ENCODE results near the gene NOTO. TPM values are rescaled to one million over a fixed set of nuclear protein-coding genes. Genes with fewer than 3 reads are reported as not detected.

The NOTO gene
- total RNA-seq, 1 donor from 2014 or later: not detected

DNA sequence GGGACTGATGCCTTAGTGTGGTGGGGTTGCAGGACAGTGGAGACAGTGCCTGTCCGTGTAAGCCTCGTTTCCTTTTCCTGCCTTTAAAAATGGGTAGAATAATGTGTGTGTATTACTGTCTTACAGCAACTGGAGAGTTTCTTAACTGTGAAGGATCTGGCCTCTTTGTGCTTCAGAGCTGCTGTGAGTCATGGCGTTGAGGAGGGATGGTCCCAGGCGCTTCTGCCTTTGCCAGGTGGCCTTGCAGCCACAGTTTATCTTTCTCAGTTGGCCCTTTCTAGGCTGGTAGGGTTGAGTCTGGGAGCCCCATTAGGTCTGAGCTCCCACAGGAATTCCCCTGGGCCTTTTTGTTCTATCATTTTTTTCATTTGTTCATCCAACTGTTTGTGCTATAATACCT lies 21.4 kb downstream of the NOTO start:
- no peaks in the 10 kb centered on the region for H3K4me1 ChIP-seq
- DNase-seq (ENCODE audit: low spot score): no peak
- no peak overlapping the region for H3K4me3 ChIP-seq
- H4K20me1 ChIP-seq (ENCODE audit: low read depth): no peaks in the 10 kb centered on the region
- no peaks in the 10 kb centered on the region for H3K9me3 ChIP-seq (ENCODE audit: low read depth)
- H3K27ac ChIP-seq: no peak overlapping the region
- H3K9me3 Mint-ChIP-seq: no peaks in the 10 kb centered on the region
- H3K4me2 ChIP-seq: no peak overlapping the region
- no peaks in the 10 kb centered on the region for H3K36me3 ChIP-seq
- no peak overlapping the region for H3K4me3 Mint-ChIP-seq
- no peak overlapping the region for H2AFZ ChIP-seq (replicated peaks)
- no peaks in the 10 kb centered on the region for H3K27me3 ChIP-seq
- peaks cover 3% of the 10 kb centered on the region for H3K79me2 ChIP-seq (ENCODE audit: low read depth)
- H3K36me3 Mint-ChIP-seq: peaks cover 12% of the 10 kb centered on the region
- H3K9ac ChIP-seq: no peak overlapping the region
- peaks cover 5% of the 10 kb centered on the region for H3K27me3 Mint-ChIP-seq (ENCODE audit: insufficient read depth, low read depth)
- TF ChIP-seq EZH2 (IDR thresholded peaks at IDR 0.05) (no peak), EZH2phosphoT487 (IDR thresholded peaks at IDR 0.05) (no peak)
- TF ChIP-seq, protein P1, sequence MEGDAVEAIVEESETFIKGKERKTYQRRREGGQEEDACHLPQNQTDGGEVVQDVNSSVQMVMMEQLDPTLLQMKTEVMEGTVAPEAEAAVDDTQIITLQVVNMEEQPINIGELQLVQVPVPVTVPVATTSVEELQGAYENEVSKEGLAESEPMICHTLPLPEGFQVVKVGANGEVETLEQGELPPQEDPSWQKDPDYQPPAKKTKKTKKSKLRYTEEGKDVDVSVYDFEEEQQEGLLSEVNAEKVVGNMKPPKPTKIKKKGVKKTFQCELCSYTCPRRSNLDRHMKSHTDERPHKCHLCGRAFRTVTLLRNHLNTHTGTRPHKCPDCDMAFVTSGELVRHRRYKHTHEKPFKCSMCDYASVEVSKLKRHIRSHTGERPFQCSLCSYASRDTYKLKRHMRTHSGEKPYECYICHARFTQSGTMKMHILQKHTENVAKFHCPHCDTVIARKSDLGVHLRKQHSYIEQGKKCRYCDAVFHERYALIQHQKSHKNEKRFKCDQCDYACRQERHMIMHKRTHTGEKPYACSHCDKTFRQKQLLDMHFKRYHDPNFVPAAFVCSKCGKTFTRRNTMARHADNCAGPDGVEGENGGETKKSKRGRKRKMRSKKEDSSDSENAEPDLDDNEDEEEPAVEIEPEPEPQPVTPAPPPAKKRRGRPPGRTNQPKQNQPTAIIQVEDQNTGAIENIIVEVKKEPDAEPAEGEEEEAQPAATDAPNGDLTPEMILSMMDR (IDR thresholded peaks at IDR 0.05): no peak
- no peaks in the 10 kb centered on the region for H3F3A ChIP-seq (ENCODE audit: low read depth)
- H3K27ac Mint-ChIP-seq: no peak overlapping the region
- H3K4me1 Mint-ChIP-seq: peaks cover 3% of the 10 kb centered on the region

DNA sequence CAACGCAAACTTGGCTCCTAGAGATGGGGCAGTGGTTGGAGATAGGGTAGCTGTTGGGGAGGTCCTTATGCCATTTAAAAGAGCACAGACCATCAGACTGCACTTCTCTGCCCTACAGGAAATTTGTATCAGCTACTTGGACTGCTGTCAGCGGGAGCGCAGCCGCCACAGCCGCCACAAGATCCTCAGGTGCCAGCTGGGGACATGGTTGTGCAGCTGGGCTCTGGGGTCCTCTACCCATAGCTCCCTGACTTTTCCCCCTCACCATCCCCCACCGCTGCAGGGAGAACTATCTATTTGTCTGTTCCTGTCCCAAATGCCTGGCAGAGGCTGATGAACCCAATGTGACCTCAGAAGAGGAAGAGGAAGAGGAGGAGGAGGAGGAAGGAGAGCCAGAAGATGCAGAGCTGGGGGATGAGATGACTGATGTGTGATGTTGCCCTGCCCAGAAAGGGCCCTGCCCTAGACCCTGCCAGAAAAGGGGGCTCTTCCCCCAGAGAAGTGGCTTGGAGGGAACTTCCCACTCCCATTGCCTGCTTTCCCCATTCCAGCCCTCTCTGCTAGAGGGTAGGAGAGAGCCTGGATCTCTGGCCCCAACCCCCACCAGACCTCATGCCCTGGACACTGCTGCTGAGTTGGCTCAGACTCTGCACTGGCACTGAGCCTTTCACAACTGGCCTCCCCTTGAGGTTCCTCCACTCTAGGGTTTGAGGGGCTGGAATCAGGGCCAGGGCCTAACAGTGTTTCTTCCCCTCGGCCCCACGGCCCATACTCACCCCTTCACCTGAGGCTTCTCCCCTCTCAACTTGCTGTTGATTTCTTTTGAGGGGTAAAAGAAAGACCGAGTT lies 23.4 kb downstream of the NOTO start:
- Histone ChIP-seq H3K4me1 (no peaks in the 10 kb centered on the region), H3K27me3 (no peaks in the 10 kb centered on the region), H4K20me1 (ENCODE audit: low read depth) (no peaks in the 10 kb centered on the region), H3K4me3 (no peak overlapping the region), H3K9ac (no peak overlapping the region), H3K27ac (no peak overlapping the region), H2AFZ (replicated peaks) (no peak overlapping the region), H3K4me2 (no peak overlapping the region), H3K9me3 (ENCODE audit: low read depth) (no peaks in the 10 kb centered on the region), H3K79me2 (ENCODE audit: low read depth) (no peaks in the 10 kb centered on the region), H3K36me3 (no peaks in the 10 kb centered on the region), H3F3A (ENCODE audit: low read depth) (no peaks in the 10 kb centered on the region)
- TF ChIP-seq EZH2 (IDR thresholded peaks at IDR 0.05): no peak
- no peak for DNase-seq (ENCODE audit: low spot score)
- Mint-ChIP-seq H3K4me1 (no peaks in the 10 kb centered on the region), H3K27me3 (ENCODE audit: insufficient read depth, low read depth) (peaks cover 3% of the 10 kb centered on the region), H3K36me3 (peaks cover 12% of the 10 kb centered on the region), H3K27ac (no peak overlapping the region), H3K9me3 (no peaks in the 10 kb centered on the region), H3K4me3 (no peak overlapping the region)

GRCh38 chr2:73227086-73227485 lies 24.7 kb downstream of the NOTO start:
- no peak for DNase-seq (ENCODE audit: low spot score)
- Histone ChIP-seq H3K27me3 (no peaks in the 10 kb centered on the region), H3K4me3 (no peak overlapping the region), H3K79me2 (ENCODE audit: low read depth) (no peaks in the 10 kb centered on the region), H3K9ac (no peak overlapping the region), H3F3A (ENCODE audit: low read depth) (no peaks in the 10 kb centered on the region), H3K4me2 (no peak overlapping the region), H4K20me1 (ENCODE audit: low read depth) (no peaks in the 10 kb centered on the region), H3K9me3 (ENCODE audit: low read depth) (no peaks in the 10 kb centered on the region), H2AFZ (replicated peaks) (no peak overlapping the region), H3K27ac (no peak overlapping the region), H3K4me1 (no peaks in the 10 kb centered on the region), H3K36me3 (no peaks in the 10 kb centered on the region)
- Mint-ChIP-seq H3K36me3 (peaks cover 4% of the 10 kb centered on the region), H3K27ac (no peak overlapping the region), H3K27me3 (ENCODE audit: insufficient read depth, low read depth) (peaks cover 2% of the 10 kb centered on the region), H3K9me3 (no peaks in the 10 kb centered on the region), H3K4me1 (no peaks in the 10 kb centered on the region), H3K4me3 (no peak overlapping the region)
- TF ChIP-seq EZH2 (IDR thresholded peaks at IDR 0.05): no peak

- Histone ChIP-seq H3K4me2 (no peak overlapping the region), H3K27ac (no peak overlapping the region), H4K20me1 (ENCODE audit: low read depth) (no peaks in the 10 kb centered on the region), H3K9ac (no peak overlapping the region), H3K9me3 (ENCODE audit: low read depth) (no peaks in the 10 kb centered on the region), H3K4me1 (peaks cover 5% of the 10 kb centered on the region), H3K4me3 (no peak overlapping the region), H3K27me3 (no peaks in the 10 kb centered on the region), H2AFZ (replicated peaks) (no peak overlapping the region), H3K36me3 (no peaks in the 10 kb centered on the region), H3F3A (ENCODE audit: low read depth) (peaks cover 3% of the 10 kb centered on the region), H3K79me2 (ENCODE audit: low read depth) (no peaks in the 10 kb centered on the region)
- no peak overlapping the region for H3K4me3 Mint-ChIP-seq
- no peak overlapping the region for H3K27ac Mint-ChIP-seq
- no peak for TF ChIP-seq EZH2 (IDR thresholded peaks at IDR 0.05)
- TF ChIP-seq, protein P1 (IDR thresholded peaks at IDR 0.05): no peak
- no peak for TF ChIP-seq EZH2phosphoT487 (IDR thresholded peaks at IDR 0.05)
- H3K4me1 Mint-ChIP-seq: peaks cover 4% of the 10 kb centered on the region
- H3K36me3 Mint-ChIP-seq: peaks cover 1% of the 10 kb centered on the region
- no peaks in the 10 kb centered on the region for H3K9me3 Mint-ChIP-seq
- no peak for DNase-seq (ENCODE audit: low spot score)
- H3K27me3 Mint-ChIP-seq (ENCODE audit: insufficient read depth, low read depth): peaks cover 4% of the 10 kb centered on the region
Measured at GRCh38 chr2:73228631-73229030, 26.3 kb downstream of the NOTO start.
